ENCODE measurements around the gene SARS1. TPM values are rescaled to one million over a fixed set of nuclear protein-coding genes. Genes with fewer than 3 reads are reported as not detected.

Gene SARS1
- total RNA-seq, 1 donor from 2014 or later = 153 TPM

- no peak for DNase-seq (ENCODE audit: low read depth)
- no peak for TF ChIP-seq CTCF (conservative IDR thresholded peaks at IDR 0.05; ENCODE audit: low read depth, low read length)
- H3K4me3 ChIP-seq (ENCODE audit: low read depth, low read length) = no peak overlapping the region
Measured at GRCh38 chr1:109257682-109258421, 44.1 kb downstream of the SARS1 start.

- no peak for TF ChIP-seq CTCF (conservative IDR thresholded peaks at IDR 0.05; ENCODE audit: low read depth, low read length)
- H3K4me3 ChIP-seq (ENCODE audit: low read depth, low read length) = no peak overlapping the region
- DNase-seq (ENCODE audit: low read depth) = no peak
Measured at GRCh38 chr1:109258481-109259466, 45.1 kb downstream of the SARS1 start.

GRCh38 chr1:109259674-109260557 is 46.2 kb downstream of the SARS1 start:
- TF ChIP-seq CTCF (conservative IDR thresholded peaks at IDR 0.05; ENCODE audit: low read depth, low read length) = no peak
- no peak for DNase-seq (ENCODE audit: low read depth)

GRCh38 chr1:109261006-109261405 is 47.3 kb downstream of the SARS1 start:
- no peak overlapping the region for H3K4me3 ChIP-seq (ENCODE audit: low read depth, low read length)
- no peak for TF ChIP-seq CTCF (conservative IDR thresholded peaks at IDR 0.05; ENCODE audit: low read depth, low read length)
- no peak for DNase-seq (ENCODE audit: low read depth)

More at GRCh38 chr1:109259674-109260557, 46.2 kb downstream of the SARS1 start:
- no peak overlapping the region for H3K4me3 ChIP-seq (ENCODE audit: low read depth, low read length)

- no peak for DNase-seq (ENCODE audit: low read depth)
- no peak for TF ChIP-seq CTCF (conservative IDR thresholded peaks at IDR 0.05; ENCODE audit: low read depth, low read length)
- H3K4me3 ChIP-seq (ENCODE audit: low read depth, low read length) = no peak overlapping the region
Measured at GRCh38 chr1:109261578-109261977, 47.9 kb downstream of the SARS1 start.

- no peak for DNase-seq (ENCODE audit: low read depth)
- no peak overlapping the region for H3K4me3 ChIP-seq (ENCODE audit: low read depth, low read length)
- TF ChIP-seq CTCF (conservative IDR thresholded peaks at IDR 0.05; ENCODE audit: low read depth, low read length) = no peak
Measured at GRCh38 chr1:109262231-109263055, 48.7 kb downstream of the SARS1 start.
